SIG-M5 treated with dmso at 0.1 percent for 504 hours (cell line): Measurements from ENCODE around the gene UBE4A.

Experiments used
- DNase-seq: peaks from one replicate; lab custom pipeline; 2025; ENCODE audit not compliant: unreplicated experiment; lab: John Stamatoyannopoulos, UW

The UBE4A gene

DNA sequence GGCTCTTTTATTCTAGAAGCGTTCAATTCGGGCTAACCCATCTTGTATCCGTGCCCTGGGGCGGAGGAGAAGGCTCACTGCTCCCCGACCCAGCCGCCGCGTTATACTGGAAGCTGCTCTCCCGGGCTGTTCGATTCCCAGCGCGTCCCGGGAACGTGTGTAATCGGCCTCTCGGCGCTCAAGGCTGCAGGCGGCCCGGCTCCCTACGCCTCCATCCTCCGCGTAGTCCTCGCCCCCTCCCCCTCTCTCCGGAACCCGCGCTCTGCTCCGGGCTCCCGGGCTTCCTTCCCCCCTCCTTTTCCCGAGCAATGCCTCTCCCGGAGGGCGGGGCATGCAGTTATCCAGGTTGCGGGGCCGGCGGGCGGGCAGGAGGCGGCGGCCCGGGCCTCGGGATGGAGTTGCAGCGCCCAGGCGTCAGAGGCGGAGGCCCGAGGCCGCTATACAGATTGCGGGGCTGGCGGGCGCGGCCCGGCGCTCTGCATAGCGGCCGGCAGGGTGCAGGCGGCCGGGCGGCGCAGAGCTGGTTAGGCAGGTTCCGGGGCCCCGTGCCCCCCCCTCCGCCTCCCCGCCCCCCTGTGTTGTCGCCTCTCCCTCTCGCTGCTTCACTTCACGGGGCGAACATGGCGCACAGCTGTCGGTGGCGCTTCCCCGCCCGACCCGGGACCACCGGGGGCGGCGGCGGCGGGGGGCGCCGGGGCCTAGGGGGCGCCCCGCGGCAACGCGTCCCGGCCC is 76.7 kb downstream of the UBE4A start, which contains the start of gene KMT2A:
KMT2A (plus strand) TSS at position 600 of the 732 bp plus-strand sequence; CDS start at position 621, 21 bp downstream.
- peak; percentile 94 for DNase-seq

DNA sequence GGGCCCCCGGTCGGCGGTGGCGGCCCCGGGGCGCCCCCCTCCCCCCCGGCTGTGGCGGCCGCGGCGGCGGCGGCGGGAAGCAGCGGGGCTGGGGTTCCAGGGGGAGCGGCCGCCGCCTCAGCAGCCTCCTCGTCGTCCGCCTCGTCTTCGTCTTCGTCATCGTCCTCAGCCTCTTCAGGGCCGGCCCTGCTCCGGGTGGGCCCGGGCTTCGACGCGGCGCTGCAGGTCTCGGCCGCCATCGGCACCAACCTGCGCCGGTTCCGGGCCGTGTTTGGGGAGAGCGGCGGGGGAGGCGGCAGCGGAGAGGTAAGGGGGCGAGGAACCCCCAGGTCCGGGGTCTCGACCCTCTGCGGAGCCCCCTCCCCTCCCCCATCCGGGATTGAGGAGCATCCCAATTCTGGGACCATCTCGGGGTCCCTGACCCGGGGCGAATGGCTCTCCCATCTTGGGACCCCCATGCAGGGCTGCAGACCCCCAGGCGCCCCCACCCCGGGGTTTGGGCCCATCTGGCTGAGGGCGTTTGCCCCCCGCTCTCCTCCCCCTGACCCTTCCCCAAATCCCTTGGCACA is 77.3 kb downstream of the UBE4A start:
- no peak for DNase-seq

DNA sequence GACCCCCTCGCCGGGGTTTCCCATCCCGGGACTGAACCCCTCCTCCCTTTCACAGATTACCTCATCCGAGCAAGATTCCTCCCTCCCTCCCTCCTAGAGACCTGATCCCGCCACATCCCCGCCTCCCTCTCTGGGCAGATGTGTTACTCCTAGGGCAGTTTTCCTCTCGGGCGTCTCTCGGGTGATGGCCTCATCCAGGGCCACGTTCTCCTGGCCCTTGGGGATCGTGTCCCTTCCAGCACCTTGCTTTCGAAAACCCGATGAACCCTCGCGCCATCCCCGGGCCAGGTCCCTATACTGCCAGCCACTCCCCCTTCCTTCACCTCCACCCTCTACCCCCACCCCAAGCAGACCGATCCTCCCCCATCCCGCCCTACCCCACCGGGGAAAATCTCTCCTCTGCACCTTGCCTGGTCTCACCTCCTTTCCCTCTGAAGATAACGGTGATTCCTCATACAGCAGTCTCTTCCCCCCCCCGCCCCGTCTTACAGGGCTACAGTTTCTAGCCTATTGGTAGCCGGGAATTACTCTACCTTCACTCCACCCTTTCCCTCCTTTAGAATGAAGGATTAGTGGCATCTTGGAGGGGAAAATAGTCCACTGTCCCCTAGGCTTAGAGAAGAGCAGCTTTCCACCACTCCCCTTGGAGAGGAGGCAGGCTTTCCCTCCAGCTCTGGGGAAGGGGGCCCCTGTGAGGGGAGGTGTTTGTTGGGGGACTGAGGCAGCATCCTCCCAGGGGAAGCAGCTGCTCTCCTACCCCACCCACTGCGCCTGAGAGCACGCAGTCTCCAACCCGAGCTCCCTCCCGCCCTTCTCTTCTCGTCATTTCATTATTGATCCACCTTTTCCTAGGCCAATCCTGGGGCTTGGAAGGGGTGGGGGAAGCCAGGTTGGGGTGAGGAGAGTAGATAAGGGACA is 78.1 kb downstream of the UBE4A start:
- peak; percentile 42 for DNase-seq

DNA sequence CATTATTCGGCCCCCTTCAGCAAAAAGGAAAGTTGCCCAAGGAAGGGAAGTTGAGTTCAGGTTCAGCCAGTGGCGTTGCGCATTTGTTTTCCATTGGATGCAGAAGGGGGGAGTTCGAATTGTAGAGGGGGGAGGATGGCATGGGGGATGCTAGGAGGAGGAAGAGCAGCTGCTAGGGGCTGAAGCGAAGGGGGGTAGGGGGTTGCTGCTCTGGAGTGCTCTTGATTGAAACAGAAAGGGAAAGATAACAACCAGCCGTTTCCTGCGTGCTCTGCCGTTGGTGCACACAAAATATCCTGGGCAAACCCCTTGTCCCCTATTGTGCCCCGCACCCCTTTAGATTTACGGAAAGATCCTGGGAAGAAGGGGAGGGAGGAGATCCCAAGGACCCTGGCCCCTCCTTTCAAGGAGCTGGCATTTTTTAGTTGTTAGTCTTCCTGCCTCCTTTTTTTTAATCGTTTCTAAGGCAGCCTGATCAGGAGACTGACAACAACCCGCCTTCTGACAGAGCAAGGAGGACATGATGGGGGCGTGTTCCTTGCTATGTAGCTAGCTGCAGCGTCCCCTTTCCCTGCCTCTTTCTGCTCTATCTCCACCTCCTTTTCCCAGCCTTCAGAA is 79.0 kb downstream of the UBE4A start:
- peak; percentile 68 for DNase-seq

DNA sequence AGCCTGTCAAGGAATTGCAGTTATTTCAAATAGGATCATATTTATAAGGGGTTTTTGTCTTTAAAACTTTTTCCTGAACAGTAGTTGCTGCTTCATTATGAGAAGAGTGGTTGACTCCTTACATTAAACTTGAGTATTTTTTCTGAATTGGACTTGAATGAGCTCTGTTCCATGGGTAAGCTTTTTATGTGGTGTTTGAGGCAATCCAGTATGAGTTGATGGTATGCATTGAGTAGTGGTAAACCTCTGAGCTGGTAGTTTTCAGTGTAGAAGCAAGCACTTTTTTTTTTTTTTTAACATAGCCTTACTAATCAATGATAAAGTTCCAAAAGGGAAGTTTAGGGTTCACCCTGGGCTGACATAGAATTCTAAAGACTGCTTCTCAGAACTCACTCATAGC is 80.2 kb downstream of the UBE4A start:
- DNase-seq = no peak

DNA sequence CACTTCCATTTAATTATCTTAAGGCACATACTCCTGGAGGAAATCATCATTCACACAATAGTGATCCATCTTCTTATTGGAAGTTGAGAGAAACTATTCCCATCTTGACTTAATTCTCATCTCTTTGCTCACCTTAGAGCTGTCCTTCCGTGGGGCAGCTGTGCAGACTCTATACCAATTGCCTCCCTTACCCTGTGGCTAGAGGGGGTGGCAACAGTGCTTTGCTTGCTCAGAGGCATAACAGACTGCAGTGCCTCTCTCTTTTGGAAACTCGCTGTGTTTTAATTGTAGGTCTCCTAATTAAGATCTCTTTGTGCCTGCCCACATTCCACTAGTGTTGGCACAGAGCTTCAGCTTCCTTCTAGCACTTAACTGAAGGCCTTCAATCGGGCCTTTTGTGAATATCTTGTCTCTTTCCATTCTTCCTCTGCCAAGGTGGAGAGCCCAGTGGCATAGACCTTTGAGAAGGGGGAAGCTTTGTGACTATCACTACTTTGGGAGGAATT is 82.4 kb downstream of the UBE4A start:
- DNase-seq = no peak

DNA sequence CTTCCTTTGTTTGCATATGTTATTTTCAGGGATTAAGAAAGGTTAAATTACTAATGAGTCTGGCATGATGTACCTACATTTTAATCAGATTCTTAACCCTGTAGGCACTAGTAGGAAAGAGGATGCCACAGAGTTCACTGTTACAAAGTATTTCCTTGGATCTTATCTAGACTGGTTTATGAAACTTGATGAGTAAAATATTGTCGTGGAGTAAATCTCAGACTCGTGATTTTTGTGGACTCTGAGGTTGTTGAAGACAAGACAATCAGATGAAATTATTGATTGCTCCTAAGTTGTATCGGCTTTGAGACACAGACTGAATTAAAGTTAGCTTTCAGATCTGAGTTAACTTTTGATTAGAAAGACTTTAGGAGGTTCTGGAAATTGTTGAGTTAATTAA is 82.9 kb downstream of the UBE4A start:
- no peak for DNase-seq

DNA sequence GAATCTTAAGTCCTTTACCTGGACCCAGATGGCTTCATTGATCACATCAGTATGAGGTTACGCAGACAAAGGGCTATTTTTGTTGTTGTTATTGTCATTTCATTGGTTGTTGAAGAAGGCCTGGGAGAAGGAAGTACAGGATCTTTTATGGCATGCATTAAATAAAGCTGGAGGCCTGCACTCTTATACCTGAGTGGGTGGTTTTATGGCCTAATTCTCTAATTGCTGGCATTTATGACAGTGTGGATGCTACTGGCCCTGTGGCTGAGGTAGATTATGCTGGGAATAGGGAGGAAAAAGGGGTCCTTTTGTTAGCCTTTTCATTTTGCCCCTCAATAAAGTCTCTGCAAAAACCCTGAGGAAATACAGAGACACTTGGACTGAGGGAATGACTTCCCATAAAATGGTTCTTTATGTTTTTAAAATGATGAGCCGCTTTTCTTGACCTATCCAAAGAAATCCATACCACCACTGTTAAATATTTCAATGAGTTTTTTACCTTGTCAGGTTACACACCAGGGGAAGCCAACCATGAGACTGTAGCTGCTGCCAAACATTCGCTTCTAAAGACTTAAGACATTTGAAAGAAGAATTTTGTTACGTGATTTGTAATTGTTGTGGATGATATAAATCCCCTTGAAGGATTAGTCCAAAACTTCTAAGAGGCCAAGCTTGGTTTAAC is 83.6 kb downstream of the UBE4A start:
- DNase-seq = no peak

DNA sequence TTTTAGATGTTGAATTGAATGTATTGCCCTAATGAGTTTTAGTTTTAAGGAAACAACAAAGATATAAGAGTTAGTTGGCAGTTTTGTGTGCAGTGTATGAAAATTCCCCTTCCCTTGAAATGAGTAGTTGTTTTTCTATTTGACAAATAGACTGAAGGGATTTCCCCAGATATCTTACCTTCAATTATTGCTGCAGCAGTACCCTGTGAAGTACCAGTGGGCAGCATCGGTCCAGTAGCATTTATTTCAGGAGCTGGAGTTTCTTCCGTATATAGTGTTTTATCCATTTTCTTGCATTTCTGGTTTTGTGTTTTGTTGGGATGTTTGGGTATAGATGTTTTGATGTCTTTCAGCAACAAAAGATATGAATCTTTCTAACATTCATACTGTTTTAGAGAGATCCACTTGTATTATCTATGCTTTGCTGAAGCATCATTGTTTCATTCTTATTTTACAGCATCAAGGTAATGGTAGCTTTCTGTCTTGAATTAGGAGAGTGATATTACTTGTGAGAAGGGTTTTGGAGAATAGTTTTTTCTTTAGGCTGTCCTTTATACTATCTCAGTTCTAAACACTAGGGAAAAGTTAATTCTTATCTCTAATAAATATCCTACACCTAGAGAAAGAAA is 84.3 kb downstream of the UBE4A start:
- no peak for DNase-seq

DNA sequence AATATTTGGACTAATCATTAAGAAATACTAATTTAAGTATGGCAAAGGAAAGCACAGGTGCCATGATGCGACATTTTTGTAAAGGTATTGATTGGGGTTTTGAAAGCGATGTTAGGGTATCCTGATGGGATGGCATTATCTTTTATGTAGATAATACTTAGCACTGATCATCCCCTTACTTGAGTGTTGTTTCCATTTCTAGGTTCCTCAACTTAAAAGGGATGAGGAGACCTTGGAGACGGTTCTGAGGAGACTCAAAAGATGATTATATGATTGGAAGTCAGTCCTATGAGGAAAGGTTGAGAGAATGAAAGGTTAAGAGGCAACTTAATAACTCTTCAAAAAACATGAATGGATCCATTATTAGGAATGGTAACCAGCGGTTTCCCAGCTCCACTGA is 88.0 kb downstream of the UBE4A start:
- no peak for DNase-seq

DNA sequence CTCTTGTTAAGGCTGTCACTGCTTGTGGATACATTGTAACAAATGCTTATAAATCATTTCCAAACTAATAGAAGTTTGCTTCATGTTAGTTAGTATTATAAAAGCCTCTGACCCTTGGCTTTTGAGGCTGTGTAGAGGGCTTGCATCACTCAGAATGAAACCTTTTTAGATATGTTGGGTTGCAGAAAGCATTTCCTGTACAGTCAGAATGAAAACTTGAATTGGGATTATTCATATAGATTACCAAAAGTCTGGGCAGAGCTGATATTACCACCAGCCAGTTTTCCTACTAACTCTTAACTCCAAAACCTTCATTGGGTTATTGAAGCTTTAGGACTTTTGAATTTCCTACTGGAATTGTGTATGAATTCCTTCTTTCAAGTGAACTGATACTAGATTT is 88.9 kb downstream of the UBE4A start:
- DNase-seq = no peak
